ENCODE data around the gene STXBP4.

Gene STXBP4

GRCh38 chr17:55121268-55121667, 152.7 kb downstream of the STXBP4 start:
- DNase-seq (ENCODE audit: low read depth): no peak
- H3K4me3 ChIP-seq (ENCODE audit: low read length): no peak overlapping the region
- no peak for TF ChIP-seq CTCF (IDR thresholded peaks at IDR 0.05; ENCODE audit: insufficient read depth, low read depth, low read length, missing control alignments)

GRCh38 chr17:55122114-55122513, 153.5 kb downstream of the STXBP4 start:
- TF ChIP-seq CTCF (IDR thresholded peaks at IDR 0.05; ENCODE audit: insufficient read depth, low read depth, low read length, missing control alignments): no peak
- H3K4me3 ChIP-seq (ENCODE audit: low read length): no peak overlapping the region
- no peak for DNase-seq (ENCODE audit: low read depth)

DNA sequence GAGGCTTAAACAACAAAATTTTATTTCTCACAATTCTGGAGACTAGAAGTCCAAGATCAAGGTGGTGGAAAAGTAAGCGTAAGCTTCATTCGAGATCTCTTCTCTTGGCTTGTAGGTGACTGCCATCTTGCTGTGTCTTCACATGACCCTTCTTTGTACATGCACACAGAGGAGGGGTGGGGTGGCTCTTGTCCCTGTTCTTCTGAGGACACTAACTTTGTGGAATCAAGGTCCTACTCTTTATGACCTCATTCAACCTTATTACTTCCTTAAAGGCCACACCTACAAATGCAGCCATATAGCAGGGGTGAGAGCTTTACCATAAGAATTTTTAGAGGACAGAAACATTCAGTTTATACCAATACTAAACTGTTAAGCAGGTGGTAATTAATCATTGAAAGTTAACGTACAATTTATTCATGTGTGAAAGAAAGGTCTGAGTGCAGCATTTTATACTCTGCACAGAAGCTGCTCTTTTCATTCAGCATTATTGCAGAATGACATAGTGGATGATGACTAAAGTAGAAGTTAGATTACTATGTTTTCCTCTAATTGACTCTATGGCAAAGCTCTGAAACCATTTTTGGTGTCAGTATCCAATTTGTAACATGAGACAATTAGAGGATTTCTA, 156.3 kb downstream of the STXBP4 start:
- no peak for DNase-seq (ENCODE audit: low read depth)
- TF ChIP-seq CTCF (IDR thresholded peaks at IDR 0.05; ENCODE audit: insufficient read depth, low read depth, low read length, missing control alignments): no peak
- no peak overlapping the region for H3K4me3 ChIP-seq (ENCODE audit: low read length)

DNA sequence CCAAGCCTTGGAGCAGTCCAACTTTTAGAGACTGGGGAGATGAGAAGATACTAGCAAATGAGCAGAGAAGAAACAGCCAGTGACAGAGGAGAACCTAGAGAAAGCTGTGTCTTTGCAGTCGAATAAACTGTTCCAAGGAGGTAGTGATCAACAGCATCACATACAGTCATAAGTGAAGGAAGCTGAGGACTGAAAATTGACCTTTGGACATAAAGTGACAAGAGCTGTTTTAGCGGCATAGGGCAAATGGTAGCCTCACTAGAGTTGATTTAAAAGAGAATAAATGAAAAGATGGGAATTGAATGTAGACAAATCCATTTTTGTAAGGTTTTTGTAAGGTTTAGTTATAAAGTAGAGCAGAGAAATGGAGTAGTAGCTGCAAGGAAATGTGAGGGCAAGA, 165.0 kb downstream of the STXBP4 start:
- no peak for DNase-seq (ENCODE audit: low read depth)
- no peak for TF ChIP-seq CTCF (IDR thresholded peaks at IDR 0.05; ENCODE audit: insufficient read depth, low read depth, low read length, missing control alignments)
- no peak overlapping the region for H3K4me3 ChIP-seq (ENCODE audit: low read length)

DNA sequence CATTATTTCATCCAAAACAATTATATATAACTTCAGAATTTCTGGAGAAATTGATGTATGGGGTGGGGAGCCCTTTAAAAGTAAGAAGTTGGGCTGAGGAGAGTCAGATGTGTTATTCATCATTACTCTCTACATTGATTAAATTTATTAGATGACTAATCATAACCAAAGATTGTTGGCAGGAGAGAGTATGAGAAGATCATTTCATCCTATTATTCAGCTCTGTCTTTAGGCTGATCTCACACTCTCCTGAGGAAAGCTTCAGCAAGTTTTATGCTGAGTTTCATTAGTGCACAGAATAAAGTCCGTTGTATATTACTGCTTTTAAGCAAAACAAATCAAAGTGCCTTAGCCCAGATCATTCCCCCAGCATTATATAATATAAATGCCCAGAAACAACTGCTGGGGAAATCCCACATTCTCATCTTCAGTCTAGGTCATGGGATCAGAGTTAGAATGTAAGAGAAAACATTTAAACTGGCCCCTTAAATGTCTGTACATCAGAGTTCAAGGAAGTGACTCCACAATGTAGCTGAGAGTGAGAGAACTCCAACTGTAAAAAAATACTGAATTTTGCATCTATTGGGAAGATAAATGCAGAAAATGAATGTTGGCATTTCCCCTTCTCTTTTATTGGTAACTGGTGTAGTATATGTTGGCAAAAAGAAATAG, 166.1 kb downstream of the STXBP4 start:
- TF ChIP-seq CTCF (IDR thresholded peaks at IDR 0.05; ENCODE audit: insufficient read depth, low read depth, low read length, missing control alignments): no peak
- H3K4me3 ChIP-seq (ENCODE audit: low read length): no peak overlapping the region
- DNase-seq (ENCODE audit: low read depth): no peak

DNA sequence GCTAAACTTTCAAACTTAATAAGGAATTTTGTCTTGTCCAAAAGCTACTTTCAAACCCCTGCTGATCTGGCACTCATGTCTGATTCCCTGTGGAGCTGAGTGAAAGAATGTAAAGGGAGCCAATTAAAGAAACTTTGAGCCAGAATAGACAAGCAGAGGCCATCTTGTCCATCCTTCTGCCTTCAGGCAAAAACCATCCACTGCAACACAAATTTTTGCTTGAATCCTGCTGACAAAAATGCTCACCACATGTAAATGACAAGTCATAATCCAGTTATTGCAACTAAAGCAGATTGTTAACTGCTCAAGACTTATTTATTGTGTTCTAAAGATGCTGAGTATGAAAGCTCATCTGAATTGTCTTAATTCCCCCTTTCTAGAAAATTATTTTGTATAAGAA, 172.2 kb downstream of the STXBP4 start:
- TF ChIP-seq CTCF (IDR thresholded peaks at IDR 0.05; ENCODE audit: insufficient read depth, low read depth, low read length, missing control alignments): no peak
- H3K4me3 ChIP-seq (ENCODE audit: low read length): no peak overlapping the region
- no peak for DNase-seq (ENCODE audit: low read depth)

- TF ChIP-seq CTCF (IDR thresholded peaks at IDR 0.05; ENCODE audit: insufficient read depth, low read depth, low read length, missing control alignments): no peak
- no peak overlapping the region for H3K4me3 ChIP-seq (ENCODE audit: low read length)
- DNase-seq (ENCODE audit: low read depth): no peak
Observed at GRCh38 chr17:55144518-55144917, 176.0 kb downstream of the STXBP4 start.

All from epithelial cell of esophagus (primary cell).